T-cell (primary cell): ENCODE measurements around the gene CD3D. TPM values are rescaled to one million over a fixed set of nuclear protein-coding genes. Genes with fewer than 3 reads are reported as not detected.

Experiments used
- ATAC-seq, 4 experiments: fragments of 200-7000 bp in 3 of 4; fragments of 150-1000 bp in 1 of 4; cut with Tn5 transposase; replicated peaks in 1 of 4; 1 replicate in 3 of 4; 2 replicates in 1 of 4; pipeline ENCODE4 v1.10.0; 2021; ENCODE audit warnings: moderate library complexity in 3 of 4, mild to moderate bottlenecking in 2 of 4, moderate number of reproducible peaks in 1 of 4
- CTCF ChIA-PET, 2 donors: fragments of 300-600 bp; sonication (Branson Sonifier 250); formaldehyde crosslinking; loops; one replicate each; lab custom pipeline; 2022; ENCODE audit warnings: antibody characterized with exemption in 2 of 2; lab: Charles Lee
- POLR2A ChIA-PET, 2 donors: fragments of 300-600 bp; sonication (Branson Sonifier 250); formaldehyde crosslinking; loops; one replicate each; lab custom pipeline; 2022; ENCODE audit warnings: antibody characterized with exemption in 2 of 2; lab: Charles Lee
- DNase-seq, 35 experiments: peaks; one replicate each; pipeline versions ENCODE4 v3.0.0 to v3.0.0-alpha.2; 2013 to 2023
- H3K27ac ChIP-seq: one replicate; pipeline ENCODE4 v1.5.1; 2013; ENCODE audit warnings: low read length
- H3K27me3 ChIP-seq, 2 experiments: replicated peaks in 1 of 2; 1 replicate in 1 of 2; 2 replicates in 1 of 2; pipeline versions ENCODE4 v1.6.1 to v1.7.0; 2013; ENCODE audit warnings: low read length in 1 of 2, mixed read lengths in 1 of 2; ENCODE audit not compliant: control insufficient read depth in 2 of 2, insufficient read depth in 2 of 2; ENCODE audit errors: extremely low read depth in 1 of 2
- H3K36me3 ChIP-seq, 2 donors: 1 replicate in 1 of 2; 2 replicates in 1 of 2; pipeline versions ENCODE4 v1.6.1 to v1.7.0; 2013; ENCODE audit warnings: low read length in 1 of 2; ENCODE audit not compliant: control insufficient read depth in 2 of 2, insufficient read depth in 1 of 2; ENCODE audit errors: extremely low read depth in 1 of 2
- H3K4me1 ChIP-seq, 2 experiments: 1 replicate in 1 of 2; 2 replicates in 1 of 2; pipeline versions ENCODE4 v1.6.1 to v1.7.0; 2013; ENCODE audit warnings: low read length in 2 of 2, mixed read lengths in 1 of 2; ENCODE audit not compliant: insufficient read depth in 2 of 2, control insufficient read depth in 1 of 2; ENCODE audit errors: extremely low read depth in 1 of 2
- H3K4me3 ChIP-seq, 2 donors: 1 replicate in 1 of 2; 2 replicates in 1 of 2; pipeline versions ENCODE4 v1.5.1 to v1.7.0; 2013; ENCODE audit warnings: mild to moderate bottlenecking in 2 of 2, low read length in 1 of 2, moderate library complexity in 1 of 2; ENCODE audit not compliant: control insufficient read depth in 1 of 2; ENCODE audit errors: extremely low read depth in 1 of 2
- H3K9me3 ChIP-seq: 2 replicates; pipeline ENCODE4 v1.7.0; 2013
- H3K27ac Mint-ChIP-seq, 2 donors: one replicate each; pipeline ENCODE4 v1.8.0; 2020 to 2021; ENCODE audit warnings: mild to moderate bottlenecking in 2 of 2, mixed read lengths in 2 of 2
- H3K27me3 Mint-ChIP-seq, 2 donors: one replicate each; pipeline ENCODE4 v1.8.0; 2021 to 2022; ENCODE audit warnings: mixed read lengths in 2 of 2
- H3K36me3 Mint-ChIP-seq: one replicate; pipeline ENCODE4 v1.8.0; 2021; ENCODE audit warnings: mixed read lengths
- H3K4me1 Mint-ChIP-seq, 3 donors: one replicate each; pipeline ENCODE4 v1.8.0; 2020 to 2022; ENCODE audit warnings: mixed read lengths in 3 of 3, mild to moderate bottlenecking in 1 of 3
- H3K4me3 Mint-ChIP-seq, 3 donors: one replicate each; pipeline ENCODE4 v1.8.0; 2020 to 2022; ENCODE audit warnings: mild to moderate bottlenecking in 3 of 3, mixed read lengths in 3 of 3, moderate library complexity in 3 of 3
- H3K9me3 Mint-ChIP-seq, 3 donors: one replicate each; pipeline ENCODE4 v1.8.0; 2020 to 2022; ENCODE audit warnings: mixed read lengths in 3 of 3
- WGBS: methylation state at CpG from one replicate; pipeline ENCODE4 v1.1.5; 2013; ENCODE audit warnings: missing lambda C conversion rate; ENCODE audit not compliant: insufficient coverage; 5-methylcytosine and 5-hydroxymethylcytosine counted together
- total RNA-seq, 35 experiments: library from RNA in 6 of 35; stranded (reverse) in 6 of 35; fragments of 120-200 nt in 1 of 35; gene quantifications; one replicate each; pipeline versions ENCODE4 v1.2.1 to v1.2.4 and lab custom pipeline; 2013 to 2026

The CD3D gene
- total RNA-seq, 5 donors from 2014 or later (not counting 1 experiment from before 2014, with no cell fraction given): 290 to 409 (median 361) TPM

- Histone ChIP-seq H3K4me1 (peaks cover 40 to 70% of the 10 kb centered on the region in 2 experiments), H3K27ac (peak overlapping the region; percentile 97), H3K36me3 (peaks cover 7 to 43% of the 10 kb centered on the region in 2 donors), H3K4me3 (peak overlapping the region; percentile 73 to 88), H3K9me3 (no peaks in the 10 kb centered on the region), H3K27me3 (no peaks in the 10 kb centered on the region)
- H3K36me3 Mint-ChIP-seq: peaks cover 35% of the 10 kb centered on the region
- H3K27ac Mint-ChIP-seq: peak overlapping the region; percentile 98 to 100
- peak; percentile 62 to 95 (median 83) for DNase-seq
- POLR2A ChIA-PET: interaction anchor here (0.5 to 1.2 kb wide), 6 partner anchors 27 to 87 kb away, joined by 3 read pairs; partner anchors contain the start of gene MPZL3 (in 1 of the 2)
- H3K27me3 Mint-ChIP-seq: no peaks in the 10 kb centered on the region
- peak overlapping the region; percentile 85 to 91 (median 87) for H3K4me3 Mint-ChIP-seq
- 3% methylated on average over 5 of the region's 7 CpGs for WGBS
- peaks cover 64 to 82% (median 65%) of the 10 kb centered on the region in 3 donors for H3K4me1 Mint-ChIP-seq
- CTCF ChIA-PET: interaction anchor here (0.6 to 2.4 kb wide), 5 partner anchors 12 to 87 kb away, joined by 3 to 5 read pairs (median 4); partner anchors contain the start of genes CD3E (in 1 of the 2) and MPZL3 (in 1 of the 2)
- no peaks in the 10 kb centered on the region for H3K9me3 Mint-ChIP-seq
- peak; percentile 61 to 77 (median 66) for ATAC-seq
Measured at GRCh38 chr11:118338637-118339061, 3.9 kb downstream of the CD3D start.

- no peaks in the 10 kb centered on the region for H3K9me3 Mint-ChIP-seq
- ATAC-seq (peak; percentile 11 to 37 (median 28)), DNase-seq (peak in 1 of 35 experiments; percentile 53)
- ChIA-PET CTCF (interaction anchor here in 1 of 2 donors (0.6 to 1.2 kb wide), 3 partner anchors 29 to 514 kb away, joined by 3 to 4 read pairs (median 4); no protein-coding TSS in a partner anchor), POLR2A (interaction anchor here in 1 of 2 donors (0.7 to 1.0 kb wide), 3 partner anchors 26 to 578 kb away, joined by 3 to 4 read pairs (median 3); no protein-coding TSS in a partner anchor)
- no CpG with 5 or more reads among the region's 1 CpG for WGBS
- no peaks in the 10 kb centered on the region for H3K27me3 ChIP-seq
- peak overlapping the region; percentile 90 to 91 for H3K27ac Mint-ChIP-seq
- H3K36me3 ChIP-seq: peaks cover under 1 to 38% of the 10 kb centered on the region in 2 donors
- no peaks in the 10 kb centered on the region for H3K9me3 ChIP-seq
- peak overlapping the region; percentile 15 to 46 (median 25) for H3K4me3 Mint-ChIP-seq
- H3K36me3 Mint-ChIP-seq: peaks cover 19% of the 10 kb centered on the region
- H3K4me3 ChIP-seq: no peak overlapping the region
- peak overlapping the region; percentile 97 for H3K27ac ChIP-seq
- peaks cover 32 to 58% of the 10 kb centered on the region in 2 experiments for H3K4me1 ChIP-seq
- H3K27me3 Mint-ChIP-seq: no peaks in the 10 kb centered on the region
- peaks cover 52 to 58% (median 52%) of the 10 kb centered on the region in 3 donors for H3K4me1 Mint-ChIP-seq
Measured at GRCh38 chr11:118334745-118335144, 7.8 kb downstream of the CD3D start.

GRCh38 chr11:118328745-118329144 lies 13.8 kb downstream of the CD3D start:
- DNase-seq (no peak), ATAC-seq (no peak)
- Histone ChIP-seq H3K9me3 (no peaks in the 10 kb centered on the region), H3K4me3 (no peak overlapping the region), H3K27ac (no peak overlapping the region), H3K4me1 (peaks cover 8 to 16% of the 10 kb centered on the region in 2 experiments), H3K36me3 (peaks cover 0 to 5% of the 10 kb centered on the region in 2 donors), H3K27me3 (no peaks in the 10 kb centered on the region)
- Mint-ChIP-seq H3K4me1 (peaks cover 18 to 40% (median 39%) of the 10 kb centered on the region in 3 donors), H3K36me3 (peaks cover 27% of the 10 kb centered on the region), H3K4me3 (no peak overlapping the region), H3K9me3 (no peaks in the 10 kb centered on the region), H3K27me3 (no peaks in the 10 kb centered on the region), H3K27ac (peak overlapping the region; percentile 40 to 70)
- ChIA-PET POLR2A (no interaction called here), CTCF (interaction anchor here in 1 of 2 donors (0.8 kb wide), 1 partner anchor 130 kb away, joined by 3 read pairs; no protein-coding TSS in a partner anchor)

- CTCF ChIA-PET: interaction anchor here (0.6 kb wide), 2 partner anchors 143 to 282 kb away, joined by 3 to 4 read pairs; no protein-coding TSS in a partner anchor
- Histone ChIP-seq H3K36me3 (peaks cover 0 to 6% of the 10 kb centered on the region in 2 donors), H3K4me3 (no peak overlapping the region), H3K27me3 (no peaks in the 10 kb centered on the region), H3K4me1 (peaks cover 6 to 28% of the 10 kb centered on the region in 2 experiments), H3K27ac (no peak overlapping the region), H3K9me3 (no peaks in the 10 kb centered on the region)
- H3K9me3 Mint-ChIP-seq: peaks cover 0 to 2% (median 0%) of the 10 kb centered on the region in 3 donors
- H3K4me3 Mint-ChIP-seq: no peak overlapping the region
- H3K4me1 Mint-ChIP-seq: peaks cover 35 to 60% (median 54%) of the 10 kb centered on the region in 3 donors
- POLR2A ChIA-PET: no interaction called here
- H3K36me3 Mint-ChIP-seq: peaks cover 42% of the 10 kb centered on the region
- no peaks in the 10 kb centered on the region for H3K27me3 Mint-ChIP-seq
- ATAC-seq (no peak), DNase-seq (no peak)
- no peak overlapping the region for H3K27ac Mint-ChIP-seq
Measured at GRCh38 chr11:118325283-118325682, 17.2 kb downstream of the CD3D start.

GRCh38 chr11:118322721-118323120 lies 19.8 kb downstream of the CD3D start:
- Mint-ChIP-seq H3K36me3 (peaks cover 38% of the 10 kb centered on the region), H3K4me1 (peaks cover 52 to 74% (median 66%) of the 10 kb centered on the region in 3 donors), H3K9me3 (peaks cover 0 to 11% (median 0%) of the 10 kb centered on the region in 3 donors), H3K4me3 (no peak overlapping the region), H3K27ac (no peak overlapping the region), H3K27me3 (no peaks in the 10 kb centered on the region)
- H3K36me3 ChIP-seq: peaks cover 0 to 6% of the 10 kb centered on the region in 2 donors
- no peak overlapping the region for H3K4me3 ChIP-seq
- CTCF ChIA-PET: interaction anchor here in 1 of 2 donors (0.6 kb wide), 1 partner anchor 30 kb away, joined by 3 read pairs; no protein-coding TSS in a partner anchor
- no peaks in the 10 kb centered on the region for H3K9me3 ChIP-seq
- DNase-seq (no peak), ATAC-seq (no peak)
- H3K27me3 ChIP-seq: no peaks in the 10 kb centered on the region
- WGBS: 98% methylated on average over 12 of the region's 19 CpGs
- POLR2A ChIA-PET: no interaction called here
- H3K27ac ChIP-seq: no peak overlapping the region
- H3K4me1 ChIP-seq: peaks cover 24 to 51% of the 10 kb centered on the region in 2 experiments

- Mint-ChIP-seq H3K9me3 (peaks cover 0 to 11% (median 0%) of the 10 kb centered on the region in 3 donors), H3K4me1 (peaks cover 61 to 80% (median 74%) of the 10 kb centered on the region in 3 donors), H3K36me3 (peaks cover 42% of the 10 kb centered on the region), H3K27ac (peak overlapping the region; percentile 86 to 88), H3K4me3 (peak overlapping the region in 1 of 3 donors; percentile 51), H3K27me3 (no peaks in the 10 kb centered on the region)
- ChIA-PET CTCF (no interaction called here), POLR2A (no interaction called here)
- peaks cover 0 to 6% of the 10 kb centered on the region in 2 donors for H3K36me3 ChIP-seq
- WGBS: no CpG with 5 or more reads among the region's 5 CpGs
- no peak overlapping the region for H3K27ac ChIP-seq
- H3K27me3 ChIP-seq: no peaks in the 10 kb centered on the region
- no peak overlapping the region for H3K4me3 ChIP-seq
- ATAC-seq (no peak), DNase-seq (no peak)
- peaks cover 32 to 63% of the 10 kb centered on the region in 2 experiments for H3K4me1 ChIP-seq
- no peaks in the 10 kb centered on the region for H3K9me3 ChIP-seq
Measured at GRCh38 chr11:118321386-118322082, 21.0 kb downstream of the CD3D start.
